A172 (cell line): ENCODE measurements around the gene NECAB2. TPM values are rescaled to one million over a fixed set of nuclear protein-coding genes. Genes with fewer than 3 reads are reported as not detected.
A peak's percentile ranks its signal among the peaks of the same experiment; 100 is the strongest.

Source experiments
- DNase-seq: peaks from one replicate; pipeline ENCODE4 v3.0.0-alpha.2; 2015; ENCODE audit warnings: low spot score
- total RNA-seq: library from RNA; depleted of rRNA; stranded (reverse); fragments of >200 nt; shearing (Covaris generic); gene quantifications from 2 replicates; pipeline ENCODE4 v1.2.3, GENCODE V29; 2014

The NECAB2 gene
- total RNA-seq, 1 experiment from 2014 or later = 8.5 TPM

DNA sequence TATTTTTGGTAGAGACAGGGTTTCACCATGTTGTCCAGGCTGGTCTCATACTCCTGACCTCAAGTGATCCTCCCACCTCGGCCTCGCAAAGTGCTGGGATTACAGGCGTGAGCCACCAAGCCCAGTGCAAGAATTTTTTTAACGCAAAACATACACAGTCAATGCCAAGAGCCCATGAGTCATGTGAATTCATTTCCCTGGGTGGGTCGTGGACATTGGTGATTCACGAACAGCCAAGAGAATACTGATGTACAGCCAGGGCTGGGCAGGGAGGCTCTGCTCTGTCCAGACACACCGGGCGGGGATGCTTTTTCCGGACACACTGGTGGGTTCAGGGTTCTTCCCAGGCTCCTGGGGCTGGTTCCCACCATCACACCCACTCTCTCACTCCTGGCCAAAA, 56.8 kb downstream of the NECAB2 start:
- peak; percentile 74 for DNase-seq

DNA sequence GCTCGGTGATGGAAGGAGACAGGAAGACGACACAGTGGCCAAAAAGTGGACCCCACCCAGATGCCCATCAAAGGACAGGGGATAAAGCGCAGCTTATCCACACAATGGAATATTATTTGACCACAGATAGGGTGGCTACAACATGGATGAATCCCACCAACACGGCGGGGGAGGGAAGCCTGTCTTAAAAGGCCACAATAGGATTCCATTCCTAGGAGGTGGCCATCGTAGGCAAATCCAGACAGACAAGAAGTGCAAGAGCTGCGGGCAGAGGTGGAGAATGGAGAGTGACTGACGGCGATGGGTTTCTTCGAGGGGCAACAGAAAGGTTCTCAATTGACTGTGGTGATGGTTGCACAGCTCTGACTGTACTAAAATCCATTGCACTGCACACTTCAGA, 58.6 kb downstream of the NECAB2 start:
- DNase-seq = no peak

DNA sequence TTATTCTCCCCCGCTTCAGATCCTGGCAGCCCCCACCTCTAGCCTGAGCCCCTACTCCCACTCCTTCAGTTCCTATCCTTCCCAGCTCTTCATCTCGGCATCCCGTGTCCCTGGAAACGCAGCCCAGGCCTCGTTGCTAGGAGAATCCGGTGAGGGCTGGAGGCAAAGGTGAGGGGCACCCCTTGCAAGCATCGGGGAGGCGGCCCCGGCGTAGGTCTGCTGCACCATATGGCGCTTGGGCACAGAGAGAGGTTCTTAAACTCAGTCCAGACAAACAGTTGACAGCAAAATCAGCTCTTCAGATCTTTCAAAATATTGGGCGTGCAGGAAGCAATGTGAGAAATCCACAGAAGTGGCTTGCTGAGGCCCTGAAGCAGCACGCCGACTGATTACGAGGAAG, 59.6 kb downstream of the NECAB2 start:
- DNase-seq = no peak

DNA sequence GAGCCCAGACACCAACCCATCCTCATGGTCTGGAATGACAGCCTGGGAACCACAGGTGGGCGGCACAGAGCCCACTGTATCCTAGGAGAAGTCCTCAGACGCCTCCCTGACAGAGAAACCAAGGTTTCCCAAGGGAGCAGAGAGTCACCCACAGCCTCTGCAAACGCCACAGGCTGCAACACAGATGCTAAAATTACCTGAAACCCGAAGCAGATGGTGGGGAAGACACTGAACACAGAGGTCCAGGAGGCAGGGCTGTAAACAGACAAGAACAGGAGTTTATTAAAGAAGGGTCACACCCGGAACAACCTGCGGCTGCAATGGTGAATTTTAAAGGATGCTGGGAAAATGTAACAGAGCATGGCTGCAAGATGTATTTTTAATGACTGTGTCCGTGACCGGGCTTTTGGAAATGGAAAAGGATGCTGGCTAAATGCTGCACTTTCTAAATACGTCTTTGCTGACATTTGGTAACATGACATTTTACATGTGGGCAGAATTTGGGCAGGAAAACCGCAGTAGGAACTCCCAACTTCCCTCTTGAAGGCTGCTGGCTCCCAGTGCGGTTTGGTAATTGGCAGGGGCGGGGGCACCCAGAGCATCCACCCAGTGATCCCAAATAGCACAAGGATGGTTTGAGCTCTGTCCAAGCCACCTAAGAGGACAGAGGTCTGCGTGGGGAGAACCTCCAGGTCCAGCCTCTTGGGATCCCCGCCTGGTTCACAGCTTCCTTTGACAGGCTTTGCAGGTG, 61.4 kb downstream of the NECAB2 start:
- DNase-seq = no peak

DNA sequence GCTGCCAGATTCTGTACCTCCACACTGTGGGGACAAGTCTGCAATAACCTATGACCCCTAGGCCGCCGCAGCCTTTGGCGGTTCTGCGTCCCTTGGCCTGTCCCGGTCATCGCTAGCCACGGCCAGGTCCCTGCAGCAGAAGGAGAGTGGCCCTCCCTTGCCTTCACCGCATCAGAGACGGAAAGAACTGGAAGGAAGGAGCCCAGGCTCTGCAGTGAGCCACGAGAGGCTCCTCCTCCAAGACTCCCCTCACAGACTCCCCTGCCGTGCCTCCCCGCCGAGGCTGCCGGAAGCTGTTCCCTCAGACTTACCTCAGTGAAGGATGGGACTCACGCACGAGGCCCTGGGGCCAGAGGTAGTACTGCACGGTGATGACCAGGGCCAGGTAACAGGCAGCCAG, 63.5 kb downstream of the NECAB2 start:
- no peak for DNase-seq

DNA sequence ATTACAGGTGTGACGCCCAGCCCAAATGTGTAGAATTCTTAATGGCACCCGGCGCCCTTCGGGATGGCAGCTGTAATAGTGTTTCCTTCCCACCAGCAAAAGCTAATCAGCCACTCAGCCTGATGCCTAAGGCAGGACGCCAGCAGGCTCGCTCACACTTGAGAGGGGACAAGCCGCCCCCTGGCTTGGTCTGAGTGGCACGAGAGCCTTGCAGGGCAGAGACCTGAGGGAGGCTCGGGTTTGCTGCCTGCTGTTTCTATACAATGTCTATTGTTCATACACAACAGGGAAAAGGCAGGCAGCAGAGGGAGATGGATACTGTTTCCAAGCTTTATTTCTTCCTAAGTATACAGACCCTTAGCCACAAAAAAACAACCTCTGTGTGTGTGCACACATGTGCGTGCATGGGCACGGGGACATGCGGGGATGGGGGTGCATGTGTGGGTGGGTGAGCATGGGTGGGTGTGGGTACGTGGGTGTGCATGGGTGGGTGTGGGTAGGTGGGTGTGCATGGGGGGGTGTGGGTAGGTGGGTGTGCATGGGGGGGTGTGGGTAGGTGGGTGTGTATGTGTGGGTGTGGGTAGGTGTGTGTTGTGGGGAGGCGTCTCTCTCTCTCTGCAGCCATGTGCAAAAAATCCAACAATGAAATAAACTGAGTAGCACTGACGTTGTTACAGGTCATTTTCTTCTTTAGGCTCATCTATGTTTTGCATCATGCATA, 64.6 kb downstream of the NECAB2 start:
- DNase-seq = no peak

DNA sequence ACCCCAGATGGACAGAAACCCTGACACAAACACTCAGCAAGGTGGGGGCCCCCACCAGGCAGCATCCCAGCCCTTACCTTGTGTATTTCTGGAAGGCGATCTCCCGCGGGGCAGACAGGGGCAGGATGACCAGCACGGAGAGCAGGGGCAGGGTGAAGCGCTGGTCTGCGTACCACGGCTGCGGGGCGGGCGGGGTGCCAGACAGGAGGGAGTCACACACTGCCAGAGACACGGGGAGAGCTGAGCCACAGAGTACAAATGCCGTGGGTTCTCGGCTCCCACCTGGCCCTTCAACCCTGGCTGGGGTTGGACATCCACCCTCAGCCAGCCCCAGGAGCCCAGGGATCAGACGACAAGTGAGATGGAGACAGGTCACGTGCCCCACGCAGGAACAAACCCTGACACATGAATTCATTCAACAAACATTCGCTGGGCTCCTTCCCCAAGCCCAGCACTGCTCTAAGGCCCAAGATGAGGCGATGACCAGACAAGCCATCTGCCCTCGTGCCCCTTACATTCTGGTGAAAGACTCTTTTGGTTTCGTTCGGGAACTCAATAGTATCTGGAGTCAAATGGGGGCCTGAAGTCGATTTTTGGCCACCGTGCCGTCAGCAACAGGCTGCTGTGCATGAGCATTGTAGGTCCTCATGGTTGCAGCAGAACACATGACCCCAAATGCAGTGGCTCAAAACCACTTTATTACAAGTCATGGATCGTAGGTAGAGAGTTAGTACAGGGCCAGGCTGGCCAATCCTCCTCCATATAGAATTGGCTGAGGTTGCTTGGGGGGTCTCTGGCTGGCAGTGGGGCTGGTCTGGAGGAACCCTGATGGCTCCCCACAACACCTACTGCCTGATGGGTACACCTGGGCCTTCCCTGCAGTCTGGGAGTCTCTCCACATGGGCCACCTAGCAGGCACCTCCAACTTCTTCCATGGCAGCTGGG, 65.5 kb downstream of the NECAB2 start:
- DNase-seq = no peak

DNA sequence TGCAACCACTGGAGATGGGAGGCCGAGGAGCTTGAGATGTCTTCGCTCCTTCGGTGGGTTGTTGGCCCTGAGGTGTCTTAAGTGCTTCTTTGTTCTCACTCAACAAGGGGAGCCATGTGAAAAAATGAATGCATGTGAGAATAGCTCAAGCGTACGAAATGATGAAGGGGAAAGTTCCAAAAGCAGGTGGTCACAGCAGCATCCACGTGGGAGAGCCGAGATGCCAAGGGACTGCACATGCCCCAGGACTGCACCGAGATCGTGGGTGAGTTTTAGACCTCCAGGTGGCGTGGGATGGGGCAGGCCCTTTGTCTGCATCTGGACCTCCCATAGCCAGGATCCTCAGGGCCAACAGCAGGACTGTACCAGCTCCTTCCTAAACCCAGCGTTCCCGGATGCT, 66.5 kb downstream of the NECAB2 start:
- no peak for DNase-seq

DNA sequence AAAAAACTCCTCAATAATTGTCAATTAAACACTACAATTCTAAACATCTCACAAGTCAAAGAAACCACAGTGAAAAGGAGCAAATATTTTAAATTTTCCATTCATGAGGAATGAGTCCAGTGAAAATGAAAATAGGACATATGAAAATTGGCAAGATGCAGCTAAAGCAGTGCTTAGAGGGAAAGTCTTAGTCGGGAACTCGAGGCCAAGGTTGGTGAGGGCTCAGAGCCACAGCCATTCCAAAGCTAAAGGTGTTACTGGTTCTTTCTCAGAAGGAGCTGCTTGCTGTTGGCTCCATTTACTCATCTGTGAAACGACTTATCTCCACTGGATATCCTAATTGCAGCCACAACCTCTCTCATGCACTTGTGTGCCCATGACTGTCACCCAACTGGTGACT, 68.1 kb downstream of the NECAB2 start:
- DNase-seq = no peak

DNA sequence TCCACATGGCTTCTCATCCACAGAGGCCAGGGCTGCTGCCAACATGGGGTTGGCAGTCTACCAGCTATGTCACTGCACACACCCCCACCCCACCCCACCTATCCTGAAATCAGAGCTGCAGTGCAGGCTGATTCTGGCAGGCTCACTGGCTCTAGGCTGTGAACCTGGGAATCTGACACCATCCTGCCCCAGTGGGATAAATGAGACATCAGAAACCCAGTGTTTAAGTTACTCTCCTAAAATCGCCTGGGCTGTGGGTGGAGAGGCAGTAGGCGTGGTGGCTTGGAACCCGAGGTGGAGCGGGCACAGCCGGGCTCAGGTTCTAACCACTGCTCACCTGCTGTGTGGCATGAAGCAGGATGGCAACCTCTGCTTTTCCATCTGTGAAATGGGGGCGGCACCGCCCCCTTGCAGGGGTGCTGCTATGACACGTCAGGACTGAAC, 69.0 kb downstream of the NECAB2 start:
- DNase-seq = no peak

DNA sequence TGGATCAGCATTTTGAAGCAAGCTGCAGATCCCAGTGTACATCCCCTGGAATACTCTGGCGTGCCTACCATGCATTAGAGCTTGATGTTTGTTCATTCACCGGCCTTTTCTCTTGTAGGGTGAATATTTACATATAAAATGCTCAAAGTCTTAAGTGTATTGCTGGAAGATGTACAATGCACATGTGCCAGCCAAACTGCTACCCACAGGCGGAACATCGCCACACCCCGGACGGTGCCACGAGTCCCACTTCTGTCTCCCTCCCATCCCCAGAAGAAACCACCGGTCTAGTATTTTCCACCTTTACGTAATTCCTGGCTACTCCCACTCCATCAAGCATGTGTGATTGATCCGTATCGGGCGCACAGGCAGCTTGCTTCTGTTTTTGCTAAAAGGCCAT, 70.4 kb downstream of the NECAB2 start:
- DNase-seq = no peak

DNA sequence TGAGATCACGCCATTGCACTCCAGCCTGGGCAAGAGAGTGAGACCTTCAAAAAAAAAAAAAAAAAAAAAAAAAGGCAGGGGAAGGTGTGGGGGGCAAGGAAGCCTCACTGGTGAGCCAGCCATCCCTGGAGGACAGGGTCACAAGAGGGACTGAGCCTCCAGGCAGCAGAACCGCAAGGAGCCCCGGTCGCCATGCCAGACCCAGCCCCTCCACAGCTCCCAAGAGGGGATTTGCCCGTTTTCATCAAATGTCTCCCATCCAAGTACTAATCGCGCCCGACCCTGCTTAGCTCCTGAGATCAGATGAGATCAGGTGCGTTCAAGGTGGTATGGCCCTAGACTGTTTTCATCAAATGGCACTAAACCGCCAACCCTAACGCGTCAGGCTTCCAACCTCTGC, 71.7 kb downstream of the NECAB2 start:
- no peak for DNase-seq

DNA sequence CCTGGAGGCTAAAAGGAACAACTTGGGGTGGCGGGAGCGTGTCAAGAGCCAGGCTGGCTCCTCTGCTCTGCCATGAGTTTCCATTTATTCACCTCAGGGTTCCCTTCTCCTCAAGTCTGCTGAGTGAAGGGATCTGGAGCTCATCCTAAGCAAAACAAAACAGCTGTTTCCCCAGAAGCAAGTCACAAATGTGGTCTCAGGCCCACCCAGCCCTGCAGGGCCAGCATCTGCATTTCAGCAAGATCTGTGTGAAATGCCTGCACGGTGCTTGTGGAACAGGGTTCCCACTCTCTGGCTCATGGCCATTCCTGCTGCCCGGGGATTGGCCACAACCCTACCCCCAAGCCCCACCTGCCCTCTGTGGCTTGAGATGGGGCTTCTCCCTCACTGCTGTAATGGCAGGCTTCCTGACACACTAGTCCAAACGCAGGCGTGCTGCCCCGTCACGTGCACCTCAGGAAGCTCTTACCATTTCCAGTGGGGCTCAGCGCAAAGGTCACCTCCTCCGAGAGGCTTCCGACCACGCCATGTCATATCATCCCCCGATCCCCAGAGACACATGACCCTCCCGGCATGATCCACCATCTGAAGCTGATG, 72.3 kb downstream of the NECAB2 start:
- no peak for DNase-seq

DNA sequence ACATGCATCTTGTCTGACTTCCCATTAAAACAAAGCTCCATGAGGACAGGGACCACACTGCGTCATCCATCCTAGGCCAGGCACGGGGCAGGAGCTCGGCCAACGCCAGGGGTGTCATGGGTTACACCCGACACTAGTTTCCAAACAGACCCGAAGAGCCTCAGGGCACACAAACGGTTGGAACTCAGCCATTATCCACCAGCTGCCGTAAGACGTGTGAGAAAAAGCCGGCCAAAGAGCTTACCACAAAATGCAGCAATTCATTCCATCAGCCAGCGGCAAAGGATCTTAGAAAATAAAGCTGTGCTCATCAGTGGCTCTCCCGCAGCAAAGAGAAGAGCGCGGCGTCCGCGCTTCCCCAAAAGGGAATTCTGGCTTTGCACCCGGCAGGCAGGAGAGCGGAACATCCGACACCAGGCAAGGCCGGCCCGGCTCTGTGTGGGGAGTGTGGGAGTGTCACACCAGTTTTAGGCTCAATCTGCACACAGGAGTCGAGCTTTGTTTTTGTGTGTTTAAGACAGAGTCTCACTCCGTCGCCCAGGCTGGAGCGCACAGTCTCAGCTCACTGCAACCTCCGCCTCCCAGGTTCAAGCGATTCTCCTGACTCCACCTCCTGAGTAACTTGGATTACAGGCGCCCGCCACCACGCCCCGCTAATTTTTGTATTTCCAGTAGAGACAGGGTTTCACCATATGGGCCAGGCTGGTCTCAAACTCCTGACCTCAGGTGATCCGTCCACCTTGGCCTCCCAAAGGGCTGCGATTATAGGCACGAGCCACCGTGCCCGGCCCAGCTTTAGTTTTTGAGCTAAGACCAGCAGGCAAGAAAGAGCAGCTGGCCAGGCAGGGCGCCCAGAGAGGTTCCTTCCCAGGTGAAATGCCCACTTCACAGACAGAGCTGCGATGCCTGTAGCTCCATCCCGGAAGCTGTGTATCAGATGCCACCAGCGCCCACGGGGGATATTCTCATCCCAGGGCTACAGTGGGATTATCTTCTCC, 73.1 kb downstream of the NECAB2 start:
- DNase-seq = no peak

DNA sequence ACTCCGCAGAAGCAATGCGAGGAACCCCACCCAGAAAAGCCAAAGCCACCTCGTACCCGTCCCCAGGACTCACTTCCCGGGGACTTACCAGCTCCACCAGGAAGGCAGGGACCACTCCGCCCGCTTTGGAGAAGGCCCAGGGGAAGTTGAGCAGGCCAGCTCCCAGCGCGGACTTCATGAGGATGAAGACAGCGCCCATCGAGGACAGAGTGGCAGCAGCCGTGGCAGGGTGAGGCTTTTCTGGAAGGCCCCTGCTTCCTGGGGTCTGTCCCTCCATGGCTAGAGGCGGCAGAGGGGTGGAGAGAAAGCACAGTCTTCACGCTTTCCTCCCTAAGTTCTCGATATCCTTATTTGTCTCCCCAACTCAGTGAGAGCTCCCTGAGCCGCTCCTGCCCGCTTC, 73.8 kb downstream of the NECAB2 start:
- DNase-seq = no peak

DNA sequence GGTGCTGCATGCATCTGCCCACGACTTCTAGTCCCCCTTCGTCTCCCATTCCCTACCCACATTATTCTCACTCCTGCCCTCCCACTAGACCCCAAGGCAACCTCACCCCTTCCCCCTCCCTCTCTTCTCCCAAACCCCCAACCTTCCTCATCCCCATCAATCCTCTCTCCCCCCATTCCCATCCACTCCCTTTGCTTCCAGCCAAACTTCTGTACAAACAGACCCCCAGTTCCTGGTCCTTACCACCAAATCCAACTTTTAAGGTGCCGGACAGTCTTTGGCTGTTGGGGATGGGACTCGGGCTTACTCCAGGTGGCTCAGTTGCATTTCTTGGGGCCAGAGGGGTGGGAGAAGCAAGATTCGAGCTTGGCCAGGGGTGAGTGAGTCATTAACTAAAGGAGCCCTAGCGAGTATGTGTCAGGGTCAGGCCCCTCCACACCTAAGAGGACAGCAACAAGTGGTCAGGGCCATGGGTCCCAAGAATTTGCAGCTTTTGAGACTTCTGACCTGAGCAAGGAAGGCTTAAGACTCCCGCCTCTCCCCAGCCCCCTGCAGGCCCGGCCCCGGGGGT, 74.3 kb downstream of the NECAB2 start, which contains the start of gene SLC38A8:
Gene SLC38A8, minus strand, starts transcription at position 488 of the 571 bp plus-strand sequence. CDS start 638 bp downstream, outside the sequence.
- DNase-seq = no peak

DNA sequence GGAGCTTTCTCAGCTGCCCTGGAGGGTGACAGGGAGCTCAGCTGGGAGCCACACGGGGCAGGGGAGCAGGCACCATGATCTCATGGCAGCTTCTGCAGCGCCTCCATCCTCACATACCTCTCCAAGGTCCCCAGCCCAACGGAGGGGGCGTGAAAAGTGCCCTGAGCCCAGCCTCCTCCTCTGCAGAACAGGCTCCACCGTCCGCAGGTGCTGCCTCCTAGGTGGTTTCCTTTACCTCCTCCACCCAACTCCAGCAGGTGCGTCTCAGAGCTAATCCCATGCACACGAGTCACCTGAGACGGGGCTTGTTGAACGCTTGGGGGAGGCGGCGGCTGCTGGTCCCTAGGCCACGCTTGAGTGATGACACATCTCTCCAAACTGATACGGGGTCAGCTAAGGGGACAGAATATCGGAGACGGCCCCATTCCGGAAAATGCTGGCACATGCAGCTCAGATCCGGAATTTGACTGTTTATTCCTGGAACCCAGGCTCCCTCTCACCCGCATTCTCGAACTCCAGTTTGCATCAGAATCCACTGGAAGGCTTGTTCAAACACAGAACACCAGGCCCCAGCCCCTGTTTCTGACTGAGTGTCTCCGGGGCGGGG, 74.9 kb downstream of the NECAB2 start:
- no peak for DNase-seq

DNA sequence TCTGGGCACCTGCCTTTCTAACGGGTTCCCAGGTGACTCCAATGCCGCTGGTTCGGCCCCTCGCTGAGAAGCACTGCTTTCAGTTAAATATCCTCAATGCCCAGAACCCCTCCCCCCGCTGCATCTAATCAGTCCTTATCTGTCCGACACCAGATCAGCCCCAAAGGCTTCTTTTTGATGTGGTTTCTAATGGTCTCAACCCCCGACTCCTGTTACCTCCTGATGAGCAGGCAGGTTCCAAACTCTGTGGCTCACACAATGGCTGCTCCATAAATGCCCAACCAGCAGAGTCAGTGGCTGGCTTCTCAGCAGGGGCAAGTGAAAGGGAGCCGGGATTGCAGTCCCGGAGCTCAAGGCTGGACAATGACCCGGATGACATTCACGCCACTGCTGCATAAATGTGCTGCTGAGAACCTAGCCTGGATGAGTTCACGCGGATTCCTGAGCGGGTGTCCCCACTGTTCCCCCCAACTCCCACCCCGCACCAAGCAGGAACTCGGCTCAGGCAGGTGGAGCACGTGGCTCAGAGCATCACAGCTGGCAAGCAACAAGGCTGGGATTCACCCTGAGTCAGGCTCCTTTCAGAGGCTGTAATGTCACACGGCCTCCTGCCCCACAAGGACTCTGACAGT, 75.6 kb downstream of the NECAB2 start:
- DNase-seq = no peak

DNA sequence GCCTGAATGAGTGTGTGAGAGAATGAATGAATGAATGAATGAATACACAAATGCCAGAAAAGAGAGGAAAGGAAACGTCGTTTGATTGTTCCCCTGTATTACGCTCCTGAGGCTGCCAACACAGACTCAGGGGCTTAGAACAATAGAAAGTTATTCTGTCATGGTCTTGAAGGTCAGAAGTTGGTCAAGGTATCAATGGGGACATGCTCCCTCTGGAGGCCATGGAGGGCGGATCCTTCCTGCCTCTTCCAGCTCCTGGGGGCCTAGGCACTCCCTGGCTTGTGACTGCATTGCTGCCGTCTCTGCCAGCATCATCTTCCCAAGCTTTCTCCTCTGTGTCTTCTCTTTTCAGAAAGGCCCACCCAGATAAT, 76.1 kb downstream of the NECAB2 start:
- peak; percentile 59 for DNase-seq
